ENCODE measurements around the gene DNAAF2.

Gene DNAAF2

GRCh38 chr14:49621114-49621881 lies 13.7 kb downstream of the DNAAF2 start:
- H3K4me3 ChIP-seq (ENCODE audit: low read depth, low read length), result peak overlapping the region; percentile 99

- H3K4me3 ChIP-seq (ENCODE audit: low read depth, low read length), result peak within 1 kb of the TSS; percentile 99
Measured at GRCh38 chr14:49620182-49621113, 14.6 kb downstream of the DNAAF2 start, which contains the start of the genes MGAT2 and RPL36AL. Gene MGAT2, plus strand, starts transcription at chr14:49620799. Its CDS starts 470 bp downstream, at chr14:49621269. Gene RPL36AL, minus strand, starts transcription at chr14:49620626. Its CDS starts 1,522 bp downstream, at chr14:49619104.

DNA sequence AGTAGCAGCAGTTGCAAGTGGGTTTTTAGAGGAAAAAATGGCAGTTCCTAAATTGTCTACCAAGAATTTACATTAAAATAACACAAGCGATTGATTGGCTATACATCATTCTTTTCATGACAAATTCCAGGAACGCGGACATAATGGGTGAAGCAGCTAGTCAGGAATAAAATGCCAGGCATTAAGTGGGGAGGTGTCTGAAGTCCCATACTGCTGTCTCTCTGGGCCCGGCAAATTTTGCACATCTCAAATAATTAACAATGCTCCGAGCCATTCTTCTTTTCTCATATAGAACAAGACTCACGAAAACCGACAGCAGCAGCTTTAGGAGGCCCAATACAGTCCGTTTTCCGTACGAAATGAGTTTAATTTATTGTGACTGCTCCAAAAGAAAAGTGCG lies 15.3 kb downstream of the DNAAF2 start:
- peak overlapping the region; percentile 99 for H3K4me3 ChIP-seq (ENCODE audit: low read depth, low read length)

DNA sequence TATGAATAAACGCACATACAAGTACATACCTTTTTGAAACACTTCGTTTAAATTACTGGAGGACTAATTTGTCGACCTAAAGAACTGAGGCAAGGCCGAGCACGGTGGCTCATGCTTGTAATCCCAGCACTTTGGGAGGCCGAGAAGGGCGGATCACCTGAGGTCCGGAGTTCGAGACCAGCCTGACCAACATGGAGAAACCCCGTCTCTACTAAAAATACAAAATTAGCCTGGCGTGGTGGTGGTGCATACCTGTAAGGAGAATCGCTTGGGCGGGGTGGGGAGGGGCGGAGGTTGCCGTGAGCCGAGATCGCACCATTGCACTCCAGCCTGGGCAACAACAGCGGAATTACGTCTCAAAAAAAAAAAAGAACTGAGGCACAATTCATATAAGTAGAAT lies 15.8 kb downstream of the DNAAF2 start:
- H3K4me3 ChIP-seq (ENCODE audit: low read depth, low read length), result peak overlapping the region; percentile 99

GRCh38 chr14:49617852-49618519 lies 17.1 kb downstream of the DNAAF2 start:
- H3K4me3 ChIP-seq (ENCODE audit: low read depth, low read length), result no peak overlapping the region

DNA sequence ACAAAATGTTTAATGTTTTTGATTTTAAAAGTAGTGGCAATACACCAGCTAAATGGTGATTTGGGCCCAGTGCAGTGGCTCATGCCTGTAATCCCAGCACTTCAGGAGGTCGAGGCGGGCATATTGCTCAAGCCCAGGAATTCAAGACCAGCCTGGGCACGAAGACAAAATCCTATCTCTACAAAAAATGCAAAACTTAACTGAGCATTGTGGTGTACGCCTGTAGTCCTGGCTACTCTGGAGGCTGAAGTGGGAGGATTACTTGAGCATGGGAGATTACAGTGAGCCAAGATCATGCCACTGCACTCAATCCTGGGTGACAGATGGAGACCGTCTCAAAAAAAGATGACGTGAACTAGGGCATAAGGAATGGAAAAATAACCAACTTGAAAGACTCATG lies 19.3 kb downstream of the DNAAF2 start:
- no peak overlapping the region for H3K4me3 ChIP-seq (ENCODE audit: low read depth, low read length)

DNA sequence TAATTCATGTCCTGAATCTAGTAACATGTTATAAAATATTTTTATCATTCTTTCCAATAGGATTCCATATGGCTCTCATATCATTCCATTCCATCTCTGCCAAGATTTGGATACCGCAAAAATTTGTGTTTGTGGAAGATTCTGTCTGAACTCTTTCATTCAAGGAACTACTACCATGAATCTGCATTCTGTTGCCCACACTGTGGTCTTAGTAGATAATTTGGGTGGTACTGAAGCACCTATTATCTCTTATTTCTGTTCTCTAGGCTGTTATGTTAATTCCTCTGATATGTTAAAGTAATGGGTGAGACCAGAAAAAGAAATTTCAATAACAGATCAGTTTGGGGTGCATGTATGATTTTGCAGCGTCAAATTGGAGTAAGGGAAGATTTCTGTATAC lies 20.8 kb downstream of the DNAAF2 start:
- no peak overlapping the region for H3K4me3 ChIP-seq (ENCODE audit: low read depth, low read length)

DNA sequence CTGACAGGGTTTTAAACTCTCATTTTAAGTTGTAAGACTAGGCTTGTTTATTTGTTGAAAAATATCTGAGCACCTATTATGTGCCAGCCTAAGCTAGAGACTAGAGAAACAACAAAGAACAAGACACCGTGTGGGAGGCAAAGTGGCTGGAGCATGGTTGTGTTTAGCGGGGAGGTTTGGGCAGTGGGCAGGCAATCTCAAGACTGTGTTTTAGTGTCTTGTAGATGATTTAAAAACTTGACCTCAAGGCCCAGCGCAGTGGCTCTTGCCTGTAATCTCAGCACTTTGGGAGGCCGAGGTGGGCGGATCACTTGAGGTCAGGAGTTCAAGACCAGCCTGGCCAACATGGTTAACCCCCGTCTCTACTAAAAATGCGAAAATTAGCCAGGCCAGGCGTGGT lies 22.4 kb downstream of the DNAAF2 start:
- H3K4me3 ChIP-seq (ENCODE audit: low read depth, low read length), result no peak overlapping the region

GRCh38 chr14:49612251-49612650 lies 22.8 kb downstream of the DNAAF2 start:
- H3K4me3 ChIP-seq (ENCODE audit: low read depth, low read length), result no peak overlapping the region

GRCh38 chr14:49607583-49607982 lies 27.5 kb downstream of the DNAAF2 start:
- H3K4me3 ChIP-seq (ENCODE audit: low read depth, low read length), result no peak overlapping the region

- H3K4me3 ChIP-seq (ENCODE audit: low read depth, low read length), result peak within 1 kb of the TSS; percentile 95
Measured at GRCh38 chr14:49598485-49599300, 36.4 kb downstream of the DNAAF2 start, which contains the start of gene LRR1. Gene LRR1, plus strand, starts transcription at chr14:49598940. Its CDS starts 81 bp downstream, at chr14:49599021.

GRCh38 chr14:49598189-49598484 lies 36.9 kb downstream of the DNAAF2 start:
- peak overlapping the region; percentile 95 for H3K4me3 ChIP-seq (ENCODE audit: low read depth, low read length)

GRCh38 chr14:49594347-49595091 lies 40.5 kb downstream of the DNAAF2 start:
- H3K4me3 ChIP-seq (ENCODE audit: low read depth, low read length), result no peak overlapping the region

GRCh38 chr14:49593016-49593415 lies 42.0 kb downstream of the DNAAF2 start:
- H3K4me3 ChIP-seq (ENCODE audit: low read depth, low read length), result no peak overlapping the region

DNA sequence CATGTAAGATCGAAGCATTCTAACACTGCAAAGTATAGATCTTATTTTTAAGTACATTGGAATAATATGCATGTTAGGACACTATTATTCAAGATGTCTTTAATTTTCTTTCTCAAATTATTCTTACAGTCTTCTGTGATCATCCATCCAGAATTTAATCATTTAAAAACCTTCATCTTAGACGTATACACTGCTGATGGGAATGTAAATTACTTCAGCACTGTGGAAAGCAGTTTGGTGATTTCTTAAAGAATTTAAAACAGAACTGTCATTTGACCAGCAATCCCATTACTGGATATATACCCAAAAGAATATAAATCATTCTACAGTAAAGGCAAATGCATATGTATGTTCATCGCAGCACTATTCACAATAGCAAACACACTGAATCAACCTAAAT lies 45.7 kb downstream of the DNAAF2 start:
- H3K4me3 ChIP-seq (ENCODE audit: low read depth, low read length), result no peak overlapping the region

GRCh38 chr14:49586673-49587460 lies 48.2 kb downstream of the DNAAF2 start:
- peak overlapping the region; percentile 25 for H3K4me3 ChIP-seq (ENCODE audit: low read depth, low read length)

DNA sequence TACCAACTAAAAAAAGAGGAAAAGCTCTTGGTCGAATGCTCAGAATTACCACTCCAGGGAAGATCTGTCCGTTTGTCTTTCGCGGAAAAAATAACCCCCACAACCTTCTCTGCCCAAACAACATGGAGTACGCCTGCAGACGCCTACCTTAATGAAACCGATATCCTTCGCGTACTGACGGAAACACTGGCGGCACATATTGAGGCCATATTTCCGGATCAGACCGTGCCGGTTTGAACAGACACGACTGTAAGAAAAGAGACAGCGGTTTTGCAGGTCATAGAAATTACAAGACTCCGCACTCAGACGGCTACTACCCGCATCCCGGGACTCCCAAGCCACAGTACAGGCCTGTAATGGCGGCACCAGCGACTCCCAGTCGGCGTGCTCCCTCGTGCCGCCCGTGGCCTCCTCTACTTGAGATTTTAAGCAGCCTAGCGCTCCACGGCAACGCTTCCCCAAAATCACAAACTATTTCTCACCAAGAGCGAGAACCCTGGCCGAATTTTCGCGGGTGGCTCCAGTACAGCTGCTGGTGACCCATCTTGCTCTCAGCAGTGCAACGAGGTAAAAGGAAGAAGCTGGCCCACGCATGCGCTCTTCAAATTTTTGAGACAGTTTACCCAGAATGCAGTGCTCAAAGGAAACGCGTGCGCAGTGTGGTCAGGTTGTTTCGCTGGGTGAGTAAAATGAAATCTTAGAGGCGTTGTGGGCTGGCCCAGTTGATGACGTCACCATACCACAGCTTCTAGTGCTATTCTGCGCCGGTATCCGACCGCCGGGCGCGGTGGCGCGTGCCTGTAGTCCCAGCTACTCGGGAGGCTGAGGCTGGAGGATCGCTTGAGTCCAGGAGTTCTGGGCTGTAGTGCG lies 49.0 kb downstream of the DNAAF2 start, which contains the start of gene RPS29:
TSS of gene RPS29 (minus strand) at position 578 of the 870 bp plus-strand sequence. CDS start at position 544, 34 bp downstream.
- H3K4me3 ChIP-seq (ENCODE audit: low read depth, low read length), result peak within 1 kb of the TSS; percentile 99

Measured in iPS-11a (cell line).